Measurements from ENCODE around the gene SLF2.

Gene SLF2

GRCh38 chr10:100983868-100984671 is 71.3 kb downstream of the SLF2 start:
- DNase-seq = no peak

- DNase-seq = peak; percentile 34
These were observed 72.0 kb downstream of the SLF2 start for GRCh38 chr10:100984672-100985177.

GRCh38 chr10:100985336-100985735 is 72.6 kb downstream of the SLF2 start:
- DNase-seq = no peak

GRCh38 chr10:100986623-100986951 is 73.8 kb downstream of the SLF2 start:
- no peak for DNase-seq

GRCh38 chr10:100986952-100987684 is 74.4 kb downstream of the SLF2 start, which contains the start of the genes MRPL43 and TWNK:
MRPL43 (minus strand) TSS chr10:100987497; CDS start chr10:100987443, 54 bp downstream.
TWNK (plus strand) TSS chr10:100987543; CDS start chr10:100988211, 668 bp downstream.
- peak; percentile 92 for DNase-seq

GRCh38 chr10:100987685-100988049 is 74.9 kb downstream of the SLF2 start:
- no peak for DNase-seq

GRCh38 chr10:100988166-100988565 is 75.4 kb downstream of the SLF2 start:
- DNase-seq = no peak

- DNase-seq = no peak
These were observed 76.3 kb downstream of the SLF2 start for GRCh38 chr10:100989088-100989487.

GRCh38 chr10:100993986-100994708 is 81.4 kb downstream of the SLF2 start:
- DNase-seq = no peak

GRCh38 chr10:100995181-100995580 is 82.4 kb downstream of the SLF2 start:
- no peak for DNase-seq

GRCh38 chr10:100996678-100997359 is 84.1 kb downstream of the SLF2 start:
- peak; percentile 60 for DNase-seq

- no peak for DNase-seq
These were observed 84.8 kb downstream of the SLF2 start for GRCh38 chr10:100997360-100998182.

- DNase-seq = peak; percentile 92
These were observed 85.6 kb downstream of the SLF2 start for GRCh38 chr10:100998183-100998990.

GRCh38 chr10:100998991-100999741 is 86.4 kb downstream of the SLF2 start:
- DNase-seq = peak; percentile 90

GRCh38 chr10:100999742-101000126 is 87.0 kb downstream of the SLF2 start, which contains the start of gene LZTS2:
LZTS2 (plus strand) TSS chr10:100999808; CDS start chr10:101002539, 2,731 bp downstream.
- no peak for DNase-seq

- peak; percentile 68 for DNase-seq
These were observed 87.6 kb downstream of the SLF2 start for GRCh38 chr10:101000127-101000914.

- peak; percentile 83 for DNase-seq
These were observed 88.3 kb downstream of the SLF2 start for GRCh38 chr10:101000915-101001658.

GRCh38 chr10:101001659-101002035 is 88.9 kb downstream of the SLF2 start:
- DNase-seq = no peak

Measured in right forelimb (tissue), 1 donor.